Retina (tissue), 1 donor: Measurements from ENCODE around the gene HELT.
A peak's percentile ranks its signal among the peaks of the same experiment; 100 is the strongest.

Experiments
- DNase-seq: peaks from one replicate; pipeline ENCODE4 v3.0.0-alpha.2; 2016

Gene HELT

DNA sequence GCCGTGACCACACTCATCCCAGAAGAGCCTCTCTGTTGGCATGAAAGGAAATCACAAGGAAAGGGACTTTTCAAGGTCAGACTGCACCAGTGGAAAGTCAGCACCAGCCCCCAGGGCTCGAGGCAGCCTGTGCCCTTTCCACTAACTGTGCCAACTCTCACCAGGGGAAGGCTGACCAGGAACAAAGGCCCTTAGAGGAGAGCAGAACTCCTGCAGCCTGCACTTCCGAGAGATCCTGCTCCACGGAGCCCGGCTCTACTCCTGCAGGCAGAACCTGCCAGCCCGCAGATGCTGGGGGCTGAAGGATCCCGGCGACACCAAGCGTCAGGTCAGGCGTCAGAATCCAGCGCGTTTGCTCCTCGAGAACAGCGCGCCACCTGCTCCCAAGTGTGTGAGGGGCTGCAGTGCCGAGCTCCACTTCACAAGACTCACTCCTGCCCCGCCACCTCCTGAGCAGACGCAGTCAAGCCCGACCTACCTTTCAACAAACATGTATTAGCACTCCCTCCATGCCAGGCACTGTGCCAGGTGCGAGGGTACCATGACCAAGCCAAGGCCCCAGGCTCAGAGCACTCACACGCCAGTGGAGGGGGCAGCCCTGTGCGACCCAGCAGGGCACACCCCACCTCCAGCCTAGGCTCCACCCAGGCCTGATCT is 13.6 kb upstream of the HELT start:
- no peak for DNase-seq

GRCh38 chr4:185005219-185005819 is 13.0 kb upstream of the HELT start:
- peak; percentile 92 for DNase-seq

DNA sequence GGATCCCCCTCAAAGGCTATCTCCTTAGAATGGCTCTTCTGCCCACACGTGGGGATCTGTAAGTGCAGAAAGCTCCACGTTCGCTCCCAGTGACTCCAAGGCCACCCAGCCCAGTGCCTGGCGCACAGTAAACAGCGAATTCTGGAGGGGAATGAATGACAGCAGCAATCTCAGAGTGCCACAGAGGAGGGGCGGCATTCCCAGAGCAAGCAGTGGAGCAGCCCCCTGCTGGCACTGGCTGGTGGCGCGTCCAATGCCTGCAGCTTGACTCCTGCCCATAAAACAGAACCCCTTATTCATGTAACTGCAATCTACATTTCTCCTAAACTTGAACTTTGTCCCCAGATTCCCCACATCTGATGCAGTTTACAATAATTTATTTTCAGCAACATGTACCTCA is 6.9 kb upstream of the HELT start:
- DNase-seq, result peak; percentile 65

DNA sequence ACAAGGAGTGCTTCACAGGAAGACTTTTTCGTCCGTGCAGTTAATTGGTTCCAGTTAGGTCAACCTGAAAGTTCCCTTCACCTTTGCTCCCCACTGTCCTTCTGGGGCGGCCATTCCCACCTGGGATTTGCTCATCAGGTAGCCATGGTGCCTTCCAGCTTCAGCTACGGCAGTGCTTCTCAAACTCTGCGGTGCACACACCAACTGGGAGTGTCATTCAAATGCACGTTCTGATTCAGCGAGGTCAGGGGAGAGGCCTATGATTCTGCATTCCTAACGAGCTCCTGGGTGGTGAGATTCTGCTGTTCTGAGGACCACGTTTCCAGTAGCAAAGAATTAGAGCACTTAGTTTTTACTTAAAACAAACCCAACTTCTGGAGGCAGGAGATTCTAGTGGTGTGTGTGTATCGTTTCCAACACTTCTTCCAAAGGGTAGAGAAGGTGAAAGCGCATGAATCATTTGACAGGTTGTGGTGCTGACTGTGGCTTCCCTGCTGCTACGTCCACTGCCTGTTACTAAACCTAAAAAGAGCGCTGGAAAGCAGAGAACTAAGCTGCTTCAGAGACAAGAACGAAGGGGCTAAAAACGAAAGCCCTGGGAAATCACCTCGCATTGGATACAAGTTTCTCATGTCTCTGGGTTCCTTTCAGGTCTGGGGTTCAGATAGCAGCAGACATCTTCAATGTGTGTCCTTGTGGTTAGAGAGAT is 4.7 kb upstream of the HELT start:
- no peak for DNase-seq

GRCh38 chr4:185015108-185015507 is 3.2 kb upstream of the HELT start:
- DNase-seq, result no peak

- DNase-seq, result peak; percentile 42
Measured at GRCh38 chr4:185016101-185016940, 2.0 kb upstream of the HELT start.

- DNase-seq, result peak; percentile 45
Measured at GRCh38 chr4:185016946-185017758, 1.1 kb upstream of the HELT start.

DNA sequence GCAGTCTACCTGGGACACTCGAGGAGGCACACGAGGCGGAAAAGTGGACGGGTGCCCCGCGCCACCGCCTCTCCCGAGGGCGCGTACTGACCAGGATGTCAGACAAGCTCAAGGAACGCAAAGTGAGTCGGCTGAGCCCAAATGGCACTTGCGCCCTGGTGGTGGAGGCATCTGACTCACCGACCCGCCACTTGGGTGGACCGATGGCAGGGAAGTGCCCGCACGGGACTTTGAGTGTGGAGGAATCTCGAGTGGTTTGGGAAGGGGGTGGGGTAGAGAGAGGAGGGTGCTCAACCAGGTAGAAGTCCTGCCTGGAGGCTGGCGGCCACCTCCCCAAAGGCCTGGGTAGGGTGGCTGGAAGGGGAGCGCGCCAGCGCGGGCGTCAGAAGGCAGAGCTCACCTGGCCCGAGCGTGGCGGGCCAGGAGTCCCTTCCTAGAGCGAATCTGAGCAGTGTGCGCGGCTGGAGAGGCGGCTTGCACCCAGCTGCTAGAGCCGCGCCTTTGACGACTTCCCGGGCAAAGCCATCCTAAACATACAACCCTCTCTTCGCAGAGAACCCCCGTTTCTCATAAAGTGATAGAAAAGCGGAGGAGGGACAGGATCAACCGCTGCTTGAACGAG is 655 bp downstream of the HELT start:
- no peak for DNase-seq

DNA sequence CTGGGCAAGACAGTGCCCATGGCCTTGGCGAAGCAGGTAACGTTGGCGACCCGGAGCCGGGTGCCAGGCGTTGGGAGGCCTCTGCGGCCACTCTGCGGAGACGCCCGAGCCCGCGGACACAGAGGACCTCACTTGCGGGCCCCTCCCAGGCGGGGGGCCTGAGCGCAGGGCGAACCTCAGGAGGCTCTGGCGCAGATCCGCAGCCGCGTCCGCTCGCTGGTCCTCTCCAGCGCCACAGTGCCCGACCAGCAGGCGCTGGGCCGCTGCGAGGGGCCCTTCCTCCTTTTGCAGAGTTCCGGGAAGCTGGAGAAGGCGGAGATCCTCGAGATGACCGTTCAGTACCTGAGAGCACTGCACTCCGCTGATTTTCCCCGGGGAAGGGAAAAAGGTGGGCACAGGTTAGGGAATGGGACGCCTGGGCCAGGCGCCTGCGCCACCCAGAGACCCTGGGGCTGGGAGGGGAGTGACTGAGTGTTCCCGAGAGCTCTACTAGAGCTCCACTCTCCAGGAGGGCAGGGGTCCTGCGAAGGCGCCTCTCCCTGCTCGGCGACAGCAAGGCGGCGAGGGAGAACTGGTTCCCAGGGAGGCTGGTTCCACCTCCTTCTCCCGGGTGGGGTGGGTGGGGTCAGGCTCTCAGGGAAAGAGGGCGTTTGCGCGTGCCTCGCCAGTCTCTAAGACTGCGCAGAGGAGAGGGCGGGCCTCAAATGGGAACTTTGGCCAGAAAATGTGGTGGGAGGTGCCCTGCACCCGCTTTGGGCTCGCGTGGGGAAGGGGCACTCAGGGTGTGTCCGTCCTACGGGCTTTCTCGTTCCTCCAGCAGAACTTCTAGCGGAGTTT is 1.4 kb downstream of the HELT start:
- DNase-seq, result peak; percentile 71

- DNase-seq, result peak; percentile 73
Measured at GRCh38 chr4:185020293-185020808, 2.1 kb downstream of the HELT start.

GRCh38 chr4:185020863-185021761 is 2.8 kb downstream of the HELT start:
- peak; percentile 55 for DNase-seq

DNA sequence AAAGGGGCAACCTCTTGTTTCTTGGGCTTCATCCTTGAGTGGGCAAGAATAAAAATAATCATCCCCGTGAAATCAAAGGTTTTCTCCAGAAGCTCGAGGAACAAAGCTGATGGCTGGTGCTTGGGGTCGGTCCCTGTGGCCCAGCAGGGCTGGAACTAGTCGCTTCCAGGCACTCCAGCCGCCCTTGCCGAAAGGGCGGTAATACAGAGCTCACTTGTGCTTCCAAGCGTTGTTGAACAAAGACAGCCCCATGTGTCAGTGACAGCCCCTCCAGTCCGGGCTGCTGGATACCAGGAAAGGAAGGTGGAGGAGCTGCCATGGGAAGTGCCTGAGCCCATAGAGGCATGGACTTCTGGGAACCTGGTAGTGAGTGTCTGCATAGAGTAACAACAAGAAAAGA is 5.2 kb downstream of the HELT start:
- peak; percentile 57 for DNase-seq

DNA sequence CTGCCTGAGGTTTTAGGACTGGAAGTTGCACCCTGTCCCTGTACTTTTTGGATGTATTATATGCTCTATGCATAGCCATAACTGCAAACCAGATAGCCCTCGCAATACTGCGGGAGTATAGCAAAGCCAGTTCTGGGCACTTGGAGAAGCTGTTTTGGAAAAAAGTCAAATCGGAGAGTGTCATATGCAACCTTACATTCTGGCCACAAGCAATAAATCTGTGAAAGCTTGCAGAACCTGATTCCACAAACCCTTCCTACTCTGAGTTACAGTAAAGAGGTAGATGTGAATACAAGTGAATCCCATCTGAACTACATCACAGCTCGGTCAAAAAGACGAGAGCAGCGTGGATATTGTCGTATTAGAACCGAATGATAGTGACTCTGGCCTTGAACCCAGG is 10.3 kb downstream of the HELT start:
- DNase-seq, result no peak

GRCh38 chr4:185031611-185032010 is 13.3 kb downstream of the HELT start:
- DNase-seq, result no peak

- no peak for DNase-seq
Measured at GRCh38 chr4:185033072-185033471, 14.8 kb downstream of the HELT start.

GRCh38 chr4:185033950-185034349 is 15.7 kb downstream of the HELT start:
- no peak for DNase-seq

DNA sequence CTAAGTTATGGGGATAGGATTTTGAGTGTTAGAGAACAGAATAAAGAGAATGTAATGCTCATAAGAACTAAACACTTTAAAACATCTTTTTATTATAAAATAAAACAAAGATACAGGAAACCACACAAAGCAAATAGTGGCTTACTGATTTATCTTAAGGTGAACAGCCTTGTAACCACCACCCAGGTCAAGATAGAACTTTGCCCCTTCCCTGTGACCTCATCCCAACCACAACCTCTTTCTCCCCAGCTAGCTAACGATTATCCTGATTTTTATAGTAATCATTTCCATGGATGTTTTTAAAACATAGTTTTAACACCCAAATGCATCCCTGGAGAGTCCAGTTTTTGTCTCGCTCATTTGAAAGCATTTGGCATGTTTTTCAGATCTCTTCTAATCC is 17.0 kb downstream of the HELT start:
- no peak for DNase-seq

GRCh38 chr4:185036019-185036418 is 17.7 kb downstream of the HELT start:
- DNase-seq, result no peak

- DNase-seq, result no peak
Measured at GRCh38 chr4:185036842-185037241, 18.6 kb downstream of the HELT start.
